HG02884 (cell line): Measurements from ENCODE around the gene TRPC4.
"Not testable (repeated sequence)": the region's sequence is repeated elsewhere in the genome, so short reads cannot be mapped to it uniquely, and the experiment has no call there.

Experiments used
- ATAC-seq: cut with Tn5 transposase; IDR thresholded peaks from one replicate; pipeline ENCODE4 v1.9.1; 2021; ENCODE audit warnings: mild to moderate bottlenecking, moderate library complexity; ENCODE audit not compliant: unreplicated experiment

Gene TRPC4

DNA sequence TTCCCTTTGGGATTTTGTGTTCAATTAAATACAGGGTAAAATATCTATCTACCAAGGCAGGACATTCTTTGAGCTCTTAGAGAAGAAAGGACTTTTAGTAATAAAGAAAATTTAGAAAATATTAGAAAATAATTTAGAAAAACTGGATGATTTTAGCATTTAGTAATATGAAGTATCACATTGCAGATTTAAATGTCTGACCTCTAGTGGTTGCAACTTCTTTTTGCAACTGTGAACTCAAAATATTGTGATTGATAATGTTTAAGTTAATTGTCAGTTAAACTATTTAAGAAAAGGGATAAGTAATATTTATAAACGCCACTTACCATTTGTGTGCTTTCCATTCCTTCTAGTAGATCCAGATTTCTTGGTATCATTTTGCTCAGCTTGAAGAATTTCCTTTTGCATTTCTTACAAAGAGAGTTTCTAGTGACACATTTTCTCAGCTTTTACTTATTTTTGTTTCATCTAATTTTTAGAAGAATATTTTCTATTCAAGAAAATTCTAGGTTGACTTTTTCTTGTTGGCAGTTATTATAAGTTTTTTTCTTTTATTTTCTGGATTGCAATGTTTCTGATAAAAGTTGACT is 260.7 kb downstream of the TRPC4 start:
- no peak for ATAC-seq

DNA sequence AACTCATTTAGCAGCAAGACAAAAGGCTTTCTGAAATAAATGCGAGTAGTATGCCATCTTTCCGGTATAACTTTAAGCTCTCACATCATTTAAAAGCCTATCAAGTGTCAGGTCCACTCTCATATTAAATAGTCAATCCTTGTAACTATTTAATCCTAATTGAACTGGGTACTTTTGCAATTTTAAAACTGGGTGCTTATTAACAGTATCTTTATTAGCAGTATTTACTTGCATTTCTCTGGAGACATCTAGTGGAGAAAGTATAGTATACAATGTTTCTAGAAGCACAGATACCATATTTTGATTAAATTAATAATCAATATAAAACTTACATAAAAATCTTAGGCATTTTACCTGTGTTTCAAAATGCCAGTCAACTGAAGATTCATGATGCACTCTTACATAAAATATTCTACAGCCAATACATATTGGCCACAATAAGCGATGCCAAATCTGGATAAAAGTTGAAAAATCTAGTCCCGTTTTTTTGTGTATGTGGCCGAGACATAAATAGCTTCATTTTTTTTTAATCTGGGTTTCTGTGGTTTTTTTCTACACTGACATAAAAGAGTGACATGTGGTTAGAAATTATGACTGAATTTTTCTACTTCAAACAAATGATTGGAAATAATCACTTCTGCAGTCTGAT is 266.7 kb downstream of the TRPC4 start:
- ATAC-seq: no peak

DNA sequence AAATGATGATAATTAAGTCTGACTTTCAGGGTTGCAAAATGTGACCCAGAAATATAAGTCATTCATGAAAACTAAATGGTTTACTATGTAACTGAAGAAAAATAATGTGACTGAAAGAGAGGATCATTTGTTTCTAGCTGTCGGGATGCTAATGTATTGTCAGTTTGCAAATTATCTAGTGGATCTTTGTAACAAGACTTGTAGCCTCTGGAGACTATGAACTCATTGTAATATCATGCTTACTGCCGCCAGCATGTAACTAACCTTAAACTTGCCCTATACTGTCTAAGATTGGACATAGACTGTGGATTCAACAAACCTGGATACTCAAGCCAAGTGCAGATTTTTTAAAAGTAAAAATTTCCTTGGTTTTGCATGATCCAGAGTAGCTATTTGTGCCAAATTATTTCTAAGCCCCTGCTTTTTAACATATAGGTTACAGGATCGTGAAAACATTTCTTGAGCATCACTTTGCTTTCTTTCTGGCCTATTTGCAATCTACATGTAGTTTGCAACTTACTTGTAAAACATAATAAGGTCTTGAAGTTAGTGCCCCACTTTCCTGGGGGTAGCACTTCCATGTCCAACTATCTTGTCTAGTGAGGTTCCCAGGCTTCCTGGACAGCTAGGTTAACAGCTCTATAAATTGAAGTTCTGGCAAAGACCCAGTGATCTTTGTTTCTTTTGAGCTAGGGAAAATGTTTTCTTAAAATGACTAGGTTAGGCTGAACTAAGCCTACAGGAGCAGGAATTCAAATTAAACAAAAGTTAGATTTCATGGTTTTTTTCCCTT is 267.7 kb downstream of the TRPC4 start:
- ATAC-seq: no peak

DNA sequence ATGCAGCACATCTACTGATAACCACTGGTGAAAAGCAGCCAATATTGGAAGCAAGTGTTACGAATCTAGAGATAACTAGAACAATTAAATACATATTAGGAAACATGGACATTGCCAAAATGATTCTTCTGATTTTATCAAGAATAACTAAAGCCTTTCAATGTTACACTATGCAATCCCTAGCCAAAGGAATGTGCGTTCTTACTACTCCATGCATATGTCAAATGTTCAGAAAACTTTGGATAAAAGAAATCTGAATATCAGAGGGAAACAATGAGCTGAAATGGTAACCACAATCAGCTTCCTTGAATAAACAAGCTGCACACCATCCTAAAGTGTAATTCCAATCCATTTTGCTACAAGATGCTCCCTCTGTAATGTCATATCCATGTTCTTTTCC is 270.1 kb downstream of the TRPC4 start:
- no peak for ATAC-seq

DNA sequence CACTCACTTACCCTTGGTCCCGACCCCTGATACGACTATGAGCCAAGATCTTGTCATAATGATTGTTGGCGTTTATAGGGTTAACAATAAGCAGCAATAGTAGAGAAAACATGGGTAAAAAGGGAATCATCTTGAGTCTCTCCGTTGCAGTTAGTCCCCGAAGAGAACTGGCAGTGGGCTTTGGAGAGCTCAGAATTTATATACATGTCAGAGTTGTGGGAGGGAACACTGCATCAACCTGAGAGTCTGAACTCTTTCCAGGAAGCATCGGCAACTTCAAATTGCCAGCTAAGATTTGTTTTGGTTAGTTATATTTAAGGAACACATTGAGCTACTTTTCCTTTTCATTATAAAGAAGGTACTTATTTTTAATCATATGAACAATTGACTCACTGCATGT is 271.0 kb downstream of the TRPC4 start, which contains the start of gene POSTN:
Gene POSTN, minus strand, starts transcription at position 172 of the 400 bp plus-strand sequence. Its CDS starts 42 bp downstream, at position 130.
- ATAC-seq: no peak

DNA sequence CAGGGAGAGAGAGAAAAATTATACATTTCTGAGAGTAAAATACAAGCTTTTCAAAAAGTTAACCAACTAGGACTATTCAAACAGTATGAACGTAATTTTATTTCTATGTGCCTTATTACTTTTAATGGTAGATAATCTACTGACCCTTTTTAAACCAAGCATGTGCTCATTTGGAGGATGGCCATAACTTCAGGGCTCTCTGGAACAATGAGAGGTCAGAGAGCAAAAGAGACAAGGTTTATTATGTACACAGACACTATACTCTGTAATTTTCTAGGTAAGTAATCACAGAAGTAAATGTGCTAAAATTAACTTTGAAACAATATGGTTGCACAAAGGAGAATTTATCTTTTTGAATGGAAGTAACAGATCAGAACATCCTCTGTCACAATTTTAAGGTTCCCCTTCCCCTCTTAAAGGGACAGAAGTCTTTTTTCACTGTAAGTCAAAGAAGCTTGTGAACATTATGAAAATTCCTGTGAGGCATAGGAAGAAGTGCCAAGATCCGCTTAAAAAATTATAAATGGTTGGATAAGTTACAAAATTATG is 272.0 kb downstream of the TRPC4 start:
- ATAC-seq: no peak

DNA sequence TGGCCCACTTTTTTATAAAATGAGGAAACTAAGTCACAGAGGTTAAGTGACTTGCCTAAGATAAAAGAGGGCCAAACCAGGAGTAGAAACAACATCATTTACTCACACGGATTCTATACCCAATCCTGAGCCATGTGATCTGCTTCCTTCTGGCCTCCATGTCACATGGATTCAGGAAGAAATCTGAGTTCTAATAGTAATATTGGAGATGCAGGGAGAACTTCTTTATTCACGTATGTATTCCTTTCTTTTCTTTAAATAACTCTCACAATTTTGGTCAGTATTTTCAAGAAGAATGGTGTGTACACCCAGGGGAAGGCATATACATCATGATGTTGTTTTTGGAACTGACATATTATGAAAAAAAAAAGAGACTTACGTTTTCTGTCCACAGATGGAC is 272.8 kb downstream of the TRPC4 start:
- ATAC-seq: no peak

DNA sequence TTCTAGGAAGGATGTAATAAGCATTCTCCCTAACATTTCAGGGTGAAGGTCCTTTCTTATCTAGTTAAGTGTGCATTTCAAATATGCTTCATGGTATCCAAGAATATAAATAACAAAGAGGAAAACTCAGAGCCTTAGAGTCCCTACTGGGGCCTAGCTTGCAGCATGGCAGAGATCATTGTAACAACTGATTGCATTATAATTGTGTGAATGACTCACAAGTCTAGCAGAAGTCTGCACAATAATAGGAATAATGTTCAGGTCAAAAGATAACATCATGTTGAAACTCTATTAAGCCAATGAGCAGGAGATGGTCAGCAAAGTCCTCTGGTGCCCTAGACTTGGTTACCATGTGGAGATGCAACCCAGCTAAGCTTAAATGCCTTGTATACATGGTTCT is 274.4 kb downstream of the TRPC4 start:
- ATAC-seq: no peak

DNA sequence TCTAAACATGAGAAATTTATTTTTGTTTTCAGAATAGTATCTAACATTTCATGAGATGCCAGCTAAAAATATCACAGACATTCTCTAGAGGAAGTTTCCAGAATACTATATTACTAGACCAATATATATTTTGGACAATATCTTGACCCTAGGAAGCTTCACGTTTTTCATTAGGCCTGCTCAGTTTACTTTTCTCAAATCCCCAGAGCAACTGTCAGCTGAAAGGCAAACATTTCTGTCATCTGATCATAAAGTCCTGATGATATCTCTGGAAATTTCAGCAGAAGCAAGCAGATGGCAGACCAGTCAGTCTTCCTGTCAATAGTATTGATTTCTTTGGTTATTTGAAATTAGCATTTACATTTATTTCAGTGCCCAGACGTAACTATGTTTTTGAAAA is 275.0 kb downstream of the TRPC4 start:
- no peak for ATAC-seq

DNA sequence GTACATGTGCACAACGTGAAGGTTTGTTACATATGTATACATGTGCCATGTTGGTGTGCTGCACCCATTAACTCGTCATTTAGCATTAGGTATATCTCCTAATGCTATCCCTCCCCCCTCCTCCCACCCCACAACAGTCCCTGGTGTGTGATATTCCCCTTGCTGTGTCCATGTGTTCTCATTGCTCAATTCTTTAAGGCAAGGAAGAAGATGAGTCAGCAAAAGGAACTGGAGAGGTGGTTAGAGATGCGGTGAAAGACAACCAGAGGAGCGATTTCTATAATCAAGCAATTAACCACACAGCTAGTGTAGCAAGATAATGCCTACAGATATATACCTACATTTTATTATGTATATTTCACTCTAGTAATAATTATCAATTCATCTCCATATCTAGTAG is 280.2 kb downstream of the TRPC4 start:
- not testable (repeated sequence) for ATAC-seq

DNA sequence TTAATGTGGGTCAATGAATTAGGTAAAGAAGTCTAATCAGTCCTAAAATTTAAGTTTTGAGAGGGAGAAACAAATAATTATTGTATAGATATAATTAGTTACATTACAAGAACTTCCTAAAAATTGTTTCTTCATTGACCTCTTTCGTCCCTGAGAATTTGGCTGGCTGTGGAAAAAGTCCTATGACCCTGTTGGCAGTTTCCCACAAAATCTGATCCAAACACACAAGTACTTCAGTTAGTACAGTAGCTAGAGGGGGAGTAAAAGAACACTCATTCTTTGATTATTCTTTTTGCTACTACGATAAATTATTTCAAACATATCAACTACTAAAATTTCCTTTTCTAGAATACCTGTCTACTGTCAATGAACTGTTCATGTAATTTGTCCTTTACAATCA is 282.3 kb downstream of the TRPC4 start:
- ATAC-seq: no peak
